GM19240 (cell line): Measurements from ENCODE around the gene ZNF521.
"Not testable (repeated sequence)": the region's sequence is repeated elsewhere in the genome, so short reads cannot be mapped to it uniquely, and the experiment has no call there.

Experiments used
- DNase-seq: peaks from one replicate; pipeline ENCODE4 v3.0.0; 2011; ENCODE audit warnings: low spot score; ENCODE audit not compliant: insufficient read length

The ZNF521 gene

GRCh38 chr18:25289001-25289631 is 62.9 kb downstream of the ZNF521 start:
- no peak for DNase-seq

GRCh38 chr18:25288340-25288938 is 63.5 kb downstream of the ZNF521 start:
- no peak for DNase-seq

GRCh38 chr18:25287106-25287505 is 64.9 kb downstream of the ZNF521 start:
- no peak for DNase-seq

- no peak for DNase-seq
These were observed 67.0 kb downstream of the ZNF521 start for GRCh38 chr18:25284861-25285550.

GRCh38 chr18:25284281-25284680 is 67.7 kb downstream of the ZNF521 start:
- DNase-seq: no peak

- DNase-seq: no peak
These were observed 68.2 kb downstream of the ZNF521 start for GRCh38 chr18:25283781-25284180.

- DNase-seq: no peak
These were observed 68.9 kb downstream of the ZNF521 start for GRCh38 chr18:25282896-25283703.

- DNase-seq: no peak
These were observed 69.7 kb downstream of the ZNF521 start for GRCh38 chr18:25282282-25282681.

GRCh38 chr18:25281556-25281955 is 70.4 kb downstream of the ZNF521 start:
- DNase-seq: no peak

- no peak for DNase-seq
These were observed 72.0 kb downstream of the ZNF521 start for GRCh38 chr18:25279961-25280360.

- no peak for DNase-seq
These were observed 72.4 kb downstream of the ZNF521 start for GRCh38 chr18:25279556-25279955.

GRCh38 chr18:25279133-25279532 is 72.8 kb downstream of the ZNF521 start:
- DNase-seq: no peak

GRCh38 chr18:25278394-25278793 is 73.6 kb downstream of the ZNF521 start:
- no peak for DNase-seq

GRCh38 chr18:25275412-25276001 is 76.5 kb downstream of the ZNF521 start:
- no peak for DNase-seq

GRCh38 chr18:25274926-25275325 is 77.0 kb downstream of the ZNF521 start:
- DNase-seq: no peak

GRCh38 chr18:25266931-25267527 is 84.9 kb downstream of the ZNF521 start:
- DNase-seq: not testable (repeated sequence)

- no peak for DNase-seq
These were observed 89.0 kb downstream of the ZNF521 start for GRCh38 chr18:25262920-25263319.

GRCh38 chr18:25261768-25262167 is 90.2 kb downstream of the ZNF521 start:
- no peak for DNase-seq

- DNase-seq: no peak
These were observed 95.5 kb downstream of the ZNF521 start for GRCh38 chr18:25256439-25256838.

- DNase-seq: no peak
These were observed 98.2 kb downstream of the ZNF521 start for GRCh38 chr18:25253779-25254178.

- no peak for DNase-seq
These were observed 98.8 kb downstream of the ZNF521 start for GRCh38 chr18:25253136-25253535.
